Progenitor cell of endocrine pancreas (in vitro differentiated cells): ENCODE measurements around the gene ERBB4. TPM values are rescaled to one million over a fixed set of nuclear protein-coding genes. Genes with fewer than 3 reads are reported as not detected.

Source experiments
- DNase-seq: peaks from one replicate; pipeline ENCODE4 v3.0.0; 2021; ENCODE audit warnings: low spot score; ENCODE audit not compliant: unreplicated experiment
- H3K27ac Mint-ChIP-seq: 2 replicates; pipeline ENCODE4 v1.8.0; 2021; ENCODE audit warnings: mild to moderate bottlenecking, moderate library complexity, mixed read lengths
- H3K27me3 Mint-ChIP-seq: 2 replicates; pipeline ENCODE4 v1.8.0; 2021; ENCODE audit warnings: mixed read lengths
- H3K36me3 Mint-ChIP-seq: 2 replicates; pipeline ENCODE4 v1.8.0; 2022; ENCODE audit warnings: mixed read lengths; ENCODE audit not compliant: insufficient read depth
- H3K4me1 Mint-ChIP-seq: 2 replicates; pipeline ENCODE4 v1.8.0; 2021; ENCODE audit warnings: low read depth, mixed read lengths
- H3K4me3 Mint-ChIP-seq: 2 replicates; pipeline ENCODE4 v1.8.0; 2021; ENCODE audit warnings: low read depth, mild to moderate bottlenecking, moderate library complexity, mixed read lengths
- H3K9me3 Mint-ChIP-seq: 2 replicates; pipeline ENCODE4 v1.8.0; 2021; ENCODE audit warnings: low read depth, mixed read lengths
- total RNA-seq: library from RNA; stranded (reverse); gene quantifications from 2 replicates; pipeline ENCODE4 v1.2.1, GENCODE V29; 2021
- TF ChIP-seq, protein P1 (sequence below): fragments of 200-600 bp; sonication (generic); IDR thresholded peaks from one replicate; pipeline ENCODE4 v1.5.0; 2021; ENCODE audit warnings: antibody characterized with exemption, mild to moderate bottlenecking; ENCODE audit not compliant: unreplicated experiment

ERBB4 gene
- total RNA-seq, 1 donor from 2014 or later, result 43.8 TPM

DNA sequence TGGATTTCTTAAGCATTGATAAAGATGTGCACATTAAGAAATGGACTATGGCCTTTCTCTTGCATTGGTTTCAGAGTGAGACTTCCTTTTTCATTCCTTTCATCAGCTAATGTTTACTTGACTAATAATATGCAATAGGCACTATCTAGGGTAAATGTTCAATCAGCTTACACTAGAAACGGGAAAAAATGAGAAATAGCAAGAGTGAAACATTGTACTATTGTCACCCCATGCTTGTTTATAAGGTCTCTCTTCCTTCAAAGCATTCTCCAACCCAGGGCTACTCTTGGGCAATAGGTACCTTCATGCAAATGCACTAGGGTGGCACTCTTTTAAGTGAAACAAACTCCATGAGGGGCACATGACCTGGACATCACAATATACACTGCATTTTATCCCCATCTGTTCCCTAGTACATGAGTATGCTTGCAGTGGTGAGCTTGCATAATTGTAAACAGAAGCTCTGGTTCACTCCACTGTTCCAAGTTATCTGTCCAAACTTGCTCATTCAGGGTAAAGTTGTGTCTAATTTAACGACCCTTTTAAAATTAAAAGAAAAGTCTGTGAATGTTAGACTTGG lies 402.3 kb downstream of the ERBB4 start:
- Mint-ChIP-seq H3K27ac (no peak overlapping the region), H3K27me3 (no peaks in the 10 kb centered on the region), H3K4me3 (no peak overlapping the region), H3K4me1 (peaks cover 19% of the 10 kb centered on the region), H3K9me3 (no peaks in the 10 kb centered on the region), H3K36me3 (no peaks in the 10 kb centered on the region)
- TF ChIP-seq, protein P1, sequence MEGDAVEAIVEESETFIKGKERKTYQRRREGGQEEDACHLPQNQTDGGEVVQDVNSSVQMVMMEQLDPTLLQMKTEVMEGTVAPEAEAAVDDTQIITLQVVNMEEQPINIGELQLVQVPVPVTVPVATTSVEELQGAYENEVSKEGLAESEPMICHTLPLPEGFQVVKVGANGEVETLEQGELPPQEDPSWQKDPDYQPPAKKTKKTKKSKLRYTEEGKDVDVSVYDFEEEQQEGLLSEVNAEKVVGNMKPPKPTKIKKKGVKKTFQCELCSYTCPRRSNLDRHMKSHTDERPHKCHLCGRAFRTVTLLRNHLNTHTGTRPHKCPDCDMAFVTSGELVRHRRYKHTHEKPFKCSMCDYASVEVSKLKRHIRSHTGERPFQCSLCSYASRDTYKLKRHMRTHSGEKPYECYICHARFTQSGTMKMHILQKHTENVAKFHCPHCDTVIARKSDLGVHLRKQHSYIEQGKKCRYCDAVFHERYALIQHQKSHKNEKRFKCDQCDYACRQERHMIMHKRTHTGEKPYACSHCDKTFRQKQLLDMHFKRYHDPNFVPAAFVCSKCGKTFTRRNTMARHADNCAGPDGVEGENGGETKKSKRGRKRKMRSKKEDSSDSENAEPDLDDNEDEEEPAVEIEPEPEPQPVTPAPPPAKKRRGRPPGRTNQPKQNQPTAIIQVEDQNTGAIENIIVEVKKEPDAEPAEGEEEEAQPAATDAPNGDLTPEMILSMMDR, result no peak
- no peak for DNase-seq

DNA sequence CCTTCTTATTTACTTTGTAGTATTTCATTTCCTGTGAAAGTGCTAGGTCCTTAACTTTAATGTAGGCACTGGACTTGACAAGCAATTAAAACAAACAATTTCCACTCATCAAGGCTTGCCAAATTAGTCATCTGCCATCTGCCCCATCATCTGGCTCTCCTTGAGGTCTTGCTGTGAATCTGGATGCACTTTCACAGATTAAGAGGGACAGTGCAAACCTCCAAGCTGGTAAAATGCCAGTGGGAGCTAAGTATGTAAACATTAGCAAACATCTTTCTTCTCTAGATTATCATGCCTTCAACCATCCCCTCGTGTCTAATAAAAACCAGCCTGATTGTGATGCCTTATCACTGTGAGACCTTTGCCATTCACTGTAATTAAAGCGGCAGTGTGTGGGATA lies 402.9 kb downstream of the ERBB4 start:
- no peak for DNase-seq
- Mint-ChIP-seq H3K27ac (no peak overlapping the region), H3K4me3 (no peak overlapping the region), H3K36me3 (no peaks in the 10 kb centered on the region), H3K9me3 (no peaks in the 10 kb centered on the region), H3K27me3 (no peaks in the 10 kb centered on the region), H3K4me1 (peaks cover 20% of the 10 kb centered on the region)
- TF ChIP-seq, protein P1, result no peak

DNA sequence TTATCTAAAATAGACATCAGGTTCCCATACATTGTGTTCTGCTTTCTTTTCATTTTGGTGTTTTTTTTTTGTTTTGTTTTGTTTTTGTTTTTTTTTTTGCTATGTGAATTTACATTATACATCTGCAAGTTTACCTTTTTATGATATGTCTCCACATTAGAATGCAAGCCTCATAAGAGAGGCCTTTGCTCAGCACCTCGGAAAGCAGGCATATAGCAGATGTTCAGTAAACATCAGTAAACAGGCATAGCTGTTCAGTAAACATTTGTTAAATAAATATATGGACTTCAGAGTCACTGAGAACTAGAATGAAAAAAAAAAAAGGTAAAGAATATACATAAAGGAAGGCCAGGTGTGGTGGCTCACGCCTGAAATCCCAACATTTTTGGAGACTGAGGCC lies 405.3 kb downstream of the ERBB4 start:
- H3K9me3 Mint-ChIP-seq, result no peaks in the 10 kb centered on the region
- peaks cover 30% of the 10 kb centered on the region for H3K4me1 Mint-ChIP-seq
- no peak for DNase-seq
- H3K4me3 Mint-ChIP-seq, result no peak overlapping the region
- H3K27ac Mint-ChIP-seq, result no peak overlapping the region
- TF ChIP-seq, protein P1, result no peak
- H3K27me3 Mint-ChIP-seq, result no peaks in the 10 kb centered on the region
- H3K36me3 Mint-ChIP-seq, result no peaks in the 10 kb centered on the region

DNA sequence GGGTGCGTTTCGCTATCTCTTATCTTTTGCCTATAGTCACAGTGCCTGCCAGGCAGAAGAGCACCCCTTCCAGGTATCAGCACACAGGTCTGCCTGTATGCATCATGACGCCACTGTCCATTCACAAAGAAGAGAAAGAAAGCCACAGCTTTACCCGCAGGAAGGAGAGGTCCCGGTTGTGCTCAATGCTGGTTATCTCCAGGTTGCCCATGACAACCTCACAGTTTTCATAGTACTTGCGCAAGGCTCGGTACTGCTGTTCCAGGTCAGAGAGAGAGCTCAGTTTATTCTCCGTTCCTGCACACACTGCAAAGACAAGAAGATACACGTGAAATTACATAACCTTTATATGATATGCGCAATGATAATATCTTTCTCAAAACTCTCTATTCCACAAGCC lies 414.0 kb downstream of the ERBB4 start:
- Mint-ChIP-seq H3K27ac (no peak overlapping the region), H3K27me3 (no peaks in the 10 kb centered on the region), H3K4me1 (peaks cover 10% of the 10 kb centered on the region), H3K4me3 (no peak overlapping the region), H3K9me3 (no peaks in the 10 kb centered on the region), H3K36me3 (no peaks in the 10 kb centered on the region)
- no peak for DNase-seq
- TF ChIP-seq, protein P1, result no peak

DNA sequence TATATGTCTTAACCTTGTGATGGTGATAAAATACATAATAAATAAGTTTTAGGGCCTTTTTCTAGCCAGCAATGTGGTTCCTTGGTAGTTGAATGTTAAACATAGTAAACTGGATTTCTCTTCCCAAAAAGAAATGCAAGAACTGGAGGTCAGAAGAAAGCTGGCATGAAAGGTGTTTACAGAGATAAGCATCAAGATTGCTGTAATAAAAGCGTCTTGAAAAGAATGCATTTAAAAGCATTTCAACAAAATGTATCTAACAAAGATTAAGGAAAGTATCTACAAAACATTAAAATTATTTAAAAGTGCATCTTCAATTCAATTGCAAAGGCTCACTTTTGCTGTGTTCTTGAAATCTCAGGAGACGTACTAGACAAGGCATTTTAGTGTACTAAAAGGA lies 419.0 kb downstream of the ERBB4 start:
- peaks cover 9% of the 10 kb centered on the region for H3K4me1 Mint-ChIP-seq
- no peak overlapping the region for H3K4me3 Mint-ChIP-seq
- no peaks in the 10 kb centered on the region for H3K27me3 Mint-ChIP-seq
- no peak for DNase-seq
- TF ChIP-seq, protein P1, result no peak
- no peaks in the 10 kb centered on the region for H3K36me3 Mint-ChIP-seq
- H3K27ac Mint-ChIP-seq, result no peak overlapping the region
- H3K9me3 Mint-ChIP-seq, result no peaks in the 10 kb centered on the region
